SH-SY5Y (cell line): ENCODE measurements around the gene MIF.

Source experiments
- GATA2 ChIP-seq: IDR thresholded peaks from 2 replicates; pipeline ENCODE4 v1.6.1; 2011; ENCODE audit warnings: mild to moderate bottlenecking, low read depth, low read length
- GATA3 ChIP-seq: IDR thresholded peaks from 2 replicates; pipeline ENCODE4 v1.6.1; 2011; ENCODE audit warnings: low read depth, mild to moderate bottlenecking, low read length, moderate library complexity

GRCh38 chr22:23889620-23890019 lies 4.6 kb upstream of the MIF start:
- TF ChIP-seq GATA2: no peak
- TF ChIP-seq GATA3: no peak
